RWPE2 (cell line): Measurements from ENCODE around the gene DENND5A.

Experiments used
- ATAC-seq: fragments of 200-7000 bp; cut with Tn5 transposase; 3 replicates; pipeline ENCODE4 v1.9.1; 2021; ENCODE audit warnings: low read depth
- DNase-seq: peaks from one replicate; pipeline ENCODE4 v3.0.0-alpha.2; 2020; ENCODE audit warnings: low spot score
- H3K27ac ChIP-seq: fragments of 450-650 bp; 2 replicates; pipeline ENCODE4 v1.5.1; 2017; ENCODE audit warnings: mild to moderate bottlenecking; ENCODE audit not compliant: poor library complexity, severe bottlenecking
- H3K27me3 ChIP-seq: fragments of 250-450 bp; sonication (Bioruptor Pico); 2 replicates; pipeline ENCODE4 v1.5.1; 2021; ENCODE audit warnings: mild to moderate bottlenecking, moderate library complexity; ENCODE audit not compliant: insufficient read depth, poor library complexity, severe bottlenecking
- H3K36me3 ChIP-seq: fragments of 250-450 bp; sonication (Bioruptor Pico); 2 replicates; pipeline ENCODE4 v1.5.1; 2020; ENCODE audit warnings: low read depth, mild to moderate bottlenecking, moderate library complexity
- H3K4me1 ChIP-seq: fragments of 250-450 bp; sonication (Bioruptor Pico); 2 replicates; pipeline ENCODE4 v1.5.1; 2021; ENCODE audit warnings: mild to moderate bottlenecking, moderate library complexity; ENCODE audit not compliant: insufficient read depth, poor library complexity, severe bottlenecking
- H3K4me3 ChIP-seq: fragments of 250-450 bp; sonication (Bioruptor Pico); 2 replicates; pipeline ENCODE4 v1.5.1; 2021; ENCODE audit warnings: mild to moderate bottlenecking, moderate library complexity; ENCODE audit not compliant: severe bottlenecking
- H3K9me3 ChIP-seq: fragments of 250-450 bp; sonication (Bioruptor Pico); 2 replicates; pipeline ENCODE4 v1.5.1; 2021; ENCODE audit warnings: mild to moderate bottlenecking, moderate library complexity; ENCODE audit not compliant: severe bottlenecking
- TF ChIP-seq, protein P1 (sequence below): fragments of 450-650 bp; IDR thresholded peaks from one replicate; pipeline ENCODE4 v1.5.1; 2017; ENCODE audit warnings: mild to moderate bottlenecking, moderate library complexity; ENCODE audit not compliant: poor library complexity, severe bottlenecking

DENND5A gene

DNA sequence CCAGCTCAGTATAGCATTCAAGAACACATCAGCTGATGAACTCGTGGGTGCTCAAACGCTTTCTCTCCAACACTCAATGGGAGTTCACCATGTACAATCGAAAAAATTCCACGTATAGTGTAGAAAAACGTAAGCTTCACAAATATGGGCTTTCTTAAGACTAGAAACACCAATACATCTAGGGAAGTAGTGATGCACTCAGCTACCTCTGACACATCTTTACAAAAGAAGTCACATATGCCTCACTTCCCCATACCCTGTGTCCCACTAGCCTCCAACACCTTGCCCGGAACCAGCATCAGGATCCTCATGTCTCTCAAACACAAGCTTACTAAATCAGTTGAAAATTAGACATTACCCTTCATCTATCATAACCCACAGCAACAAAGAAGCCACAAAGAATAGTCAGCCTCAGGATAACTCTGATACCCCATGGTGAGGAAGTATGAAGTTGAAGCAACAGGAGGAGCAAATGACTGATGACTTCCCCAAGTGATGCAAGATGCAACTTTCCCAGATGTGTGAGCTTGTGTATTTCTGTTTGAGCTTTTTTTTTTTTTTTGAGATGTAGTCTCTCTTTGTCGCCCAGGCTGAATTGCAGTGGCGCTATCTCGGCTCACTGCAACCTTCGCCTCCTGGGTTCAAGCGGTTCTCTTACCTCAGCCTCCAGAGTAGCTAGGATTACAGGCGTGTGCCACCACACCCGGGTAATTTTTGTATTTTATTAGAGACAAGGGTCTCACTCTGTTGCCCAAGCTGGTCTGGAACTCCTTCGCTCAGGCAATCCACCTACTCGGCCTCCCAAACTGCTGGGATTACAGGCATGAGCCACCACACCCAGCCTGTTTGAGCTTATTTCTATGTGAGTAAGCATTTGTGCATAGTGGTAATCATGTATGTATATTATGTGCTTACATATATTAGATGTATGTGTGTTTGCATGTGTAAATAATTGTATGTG is 8.5 kb upstream of the DENND5A start:
- H3K4me3 ChIP-seq, result no peak overlapping the region
- H3K9me3 ChIP-seq, result no peaks in the 10 kb centered on the region
- TF ChIP-seq, protein P1, sequence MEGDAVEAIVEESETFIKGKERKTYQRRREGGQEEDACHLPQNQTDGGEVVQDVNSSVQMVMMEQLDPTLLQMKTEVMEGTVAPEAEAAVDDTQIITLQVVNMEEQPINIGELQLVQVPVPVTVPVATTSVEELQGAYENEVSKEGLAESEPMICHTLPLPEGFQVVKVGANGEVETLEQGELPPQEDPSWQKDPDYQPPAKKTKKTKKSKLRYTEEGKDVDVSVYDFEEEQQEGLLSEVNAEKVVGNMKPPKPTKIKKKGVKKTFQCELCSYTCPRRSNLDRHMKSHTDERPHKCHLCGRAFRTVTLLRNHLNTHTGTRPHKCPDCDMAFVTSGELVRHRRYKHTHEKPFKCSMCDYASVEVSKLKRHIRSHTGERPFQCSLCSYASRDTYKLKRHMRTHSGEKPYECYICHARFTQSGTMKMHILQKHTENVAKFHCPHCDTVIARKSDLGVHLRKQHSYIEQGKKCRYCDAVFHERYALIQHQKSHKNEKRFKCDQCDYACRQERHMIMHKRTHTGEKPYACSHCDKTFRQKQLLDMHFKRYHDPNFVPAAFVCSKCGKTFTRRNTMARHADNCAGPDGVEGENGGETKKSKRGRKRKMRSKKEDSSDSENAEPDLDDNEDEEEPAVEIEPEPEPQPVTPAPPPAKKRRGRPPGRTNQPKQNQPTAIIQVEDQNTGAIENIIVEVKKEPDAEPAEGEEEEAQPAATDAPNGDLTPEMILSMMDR, result no peak
- ATAC-seq (no peak), DNase-seq (no peak)
- no peaks in the 10 kb centered on the region for H3K36me3 ChIP-seq
- H3K4me1 ChIP-seq, result no peaks in the 10 kb centered on the region
- no peaks in the 10 kb centered on the region for H3K27me3 ChIP-seq
- no peak overlapping the region for H3K27ac ChIP-seq

DNA sequence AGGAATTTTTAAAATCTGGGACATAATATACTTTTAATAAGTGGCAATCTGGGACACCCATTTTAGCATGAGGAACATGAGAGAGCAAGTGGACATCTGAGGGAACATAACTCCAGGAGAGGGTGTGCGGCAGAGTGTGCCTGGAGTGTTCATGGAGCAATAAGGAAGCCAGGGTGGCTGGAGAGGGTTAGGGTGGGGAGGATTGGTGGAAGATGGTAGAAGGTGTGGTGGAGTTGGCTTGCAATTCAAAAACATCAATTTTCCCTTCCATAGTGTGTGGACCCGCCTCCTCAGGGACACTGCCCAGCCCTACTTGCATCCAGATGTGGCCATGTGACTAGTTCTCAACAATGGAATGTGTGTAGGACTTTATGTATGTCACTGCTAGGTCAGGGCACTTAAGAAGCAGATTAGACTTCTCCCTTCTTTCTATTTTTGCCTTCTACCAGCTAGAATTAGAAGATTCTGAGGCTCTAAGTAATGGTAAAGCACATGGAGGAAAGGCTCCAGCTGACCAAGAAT is 4.4 kb upstream of the DENND5A start:
- ATAC-seq (no peak), DNase-seq (no peak)
- Histone ChIP-seq H3K27ac (no peak overlapping the region), H3K4me1 (no peaks in the 10 kb centered on the region), H3K4me3 (no peak overlapping the region), H3K36me3 (no peaks in the 10 kb centered on the region), H3K9me3 (no peaks in the 10 kb centered on the region), H3K27me3 (no peaks in the 10 kb centered on the region)
- TF ChIP-seq, protein P1, result no peak

DNA sequence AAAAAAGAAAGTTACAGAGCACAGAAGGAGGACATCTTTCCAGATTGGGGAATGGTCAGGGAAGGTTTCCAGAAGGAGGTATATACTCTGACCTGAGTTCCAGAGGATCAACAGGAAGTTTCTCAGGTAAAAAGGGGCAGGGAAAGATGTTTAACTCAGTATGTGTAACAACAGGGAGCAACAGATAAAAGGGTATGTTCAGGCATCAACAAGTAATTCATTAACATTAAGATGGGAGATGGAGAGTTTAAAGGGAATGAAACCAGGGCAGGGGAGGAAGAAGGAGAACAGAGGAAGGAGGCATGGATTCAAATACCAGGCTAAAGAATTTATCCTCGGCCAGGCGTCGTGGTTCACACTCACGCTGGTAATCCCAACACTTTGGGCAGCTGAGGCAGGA is 2.5 kb upstream of the DENND5A start:
- Histone ChIP-seq H3K27ac (no peak overlapping the region), H3K9me3 (no peaks in the 10 kb centered on the region), H3K27me3 (no peaks in the 10 kb centered on the region), H3K4me1 (no peaks in the 10 kb centered on the region), H3K36me3 (no peaks in the 10 kb centered on the region), H3K4me3 (no peak overlapping the region)
- TF ChIP-seq, protein P1, result no peak
- DNase-seq (no peak), ATAC-seq (no peak)

DNA sequence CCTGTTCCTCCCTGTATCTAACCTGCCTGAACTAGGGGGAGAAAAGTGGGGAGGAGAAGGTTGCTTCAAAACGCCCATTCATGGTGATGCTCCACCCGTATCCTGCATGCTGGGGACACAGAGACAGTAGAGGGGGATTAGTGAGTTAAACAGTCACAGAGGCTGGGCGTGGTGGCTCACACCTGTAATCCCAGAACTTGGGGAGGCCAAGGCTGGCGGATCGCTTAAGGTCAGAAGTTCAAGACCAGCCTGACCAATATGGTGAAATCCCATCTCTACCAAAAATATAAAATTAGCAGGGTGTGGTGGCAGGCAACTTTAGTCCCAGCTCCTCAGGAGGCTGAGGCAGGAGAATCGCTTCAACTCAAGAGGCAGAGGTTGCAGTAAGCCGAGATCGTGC is 1.8 kb upstream of the DENND5A start:
- no peak for ATAC-seq
- Histone ChIP-seq H3K9me3 (no peaks in the 10 kb centered on the region), H3K4me1 (no peaks in the 10 kb centered on the region), H3K27me3 (no peaks in the 10 kb centered on the region), H3K36me3 (no peaks in the 10 kb centered on the region), H3K4me3 (no peak overlapping the region), H3K27ac (no peak overlapping the region)
- TF ChIP-seq, protein P1, result no peak
- DNase-seq, result no peak

DNA sequence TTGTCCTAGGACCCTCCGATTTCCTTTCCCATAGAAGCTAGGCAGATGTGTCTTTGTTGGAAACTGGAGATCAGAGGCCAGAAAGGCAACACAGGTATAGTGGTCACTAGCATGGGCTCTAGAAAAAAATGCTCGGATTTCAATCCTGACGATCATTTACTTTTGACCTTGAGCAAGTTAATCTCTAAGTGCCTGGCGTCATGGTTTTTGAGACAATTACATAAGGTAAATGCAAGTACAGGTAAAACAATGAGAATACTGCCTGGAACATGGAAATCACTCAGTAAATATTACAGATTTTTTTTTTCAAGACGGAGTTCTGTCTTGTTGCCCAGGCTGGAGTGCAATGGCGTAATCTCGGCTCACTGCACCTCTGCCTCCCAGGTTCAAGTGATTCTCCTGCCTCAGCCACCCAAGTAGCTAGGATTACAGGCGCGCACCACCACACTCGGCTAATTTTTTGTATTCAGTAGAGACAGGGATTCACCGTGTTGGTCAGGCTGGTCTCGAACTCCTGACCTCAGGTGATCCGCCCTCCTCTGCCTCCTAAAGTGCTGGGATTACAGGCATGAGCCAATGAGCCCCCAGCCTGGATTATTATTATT is 1.1 kb upstream of the DENND5A start:
- no peak overlapping the region for H3K4me3 ChIP-seq
- DNase-seq (no peak), ATAC-seq (no peak)
- no peaks in the 10 kb centered on the region for H3K9me3 ChIP-seq
- no peaks in the 10 kb centered on the region for H3K36me3 ChIP-seq
- H3K27ac ChIP-seq, result no peak overlapping the region
- no peaks in the 10 kb centered on the region for H3K4me1 ChIP-seq
- no peaks in the 10 kb centered on the region for H3K27me3 ChIP-seq
- TF ChIP-seq, protein P1, result no peak
